BJ (cell line): ENCODE results near the gene WNT16. TPM values are rescaled to one million over a fixed set of nuclear protein-coding genes. Genes with fewer than 3 reads are reported as not detected.

Experiments
- CTCF ChIA-PET: fragments of 350-600 bp; formaldehyde crosslinking; extraction: SDS; loops from one replicate; lab custom pipeline; 2021; ENCODE audit warnings: antibody characterized with exemption, inconsistent platforms; lab: Yijun Ruan, JAX
- POLR2A ChIA-PET: fragments of 300-600 bp; sonication (Branson Sonifier 250); formaldehyde crosslinking; extraction: SDS; loops from one replicate; lab custom pipeline; 2021; ENCODE audit warnings: antibody characterized with exemption; lab: Charles Lee
- DNase-seq: peaks from one replicate; pipeline ENCODE4 v3.0.0-alpha.2; 2011; ENCODE audit warnings: low read depth
- H3K27me3 ChIP-seq: 2 replicates; pipeline ENCODE4 v1.6.0; 2011; ENCODE audit warnings: low read length; ENCODE audit not compliant: control insufficient read depth, insufficient read depth
- H3K36me3 ChIP-seq: 2 replicates; pipeline ENCODE4 v1.5.1; 2011; ENCODE audit warnings: low read length; ENCODE audit not compliant: control insufficient read depth, insufficient read depth
- H3K4me3 ChIP-seq: 2 replicates; pipeline ENCODE4 v1.5.1; 2011; ENCODE audit warnings: low read depth, mild to moderate bottlenecking, control low read depth, low read length
- CTCF ChIP-seq: IDR thresholded peaks from 2 replicates; pipeline ENCODE4 v1.5.1; 2011; ENCODE audit warnings: low read depth, mild to moderate bottlenecking, control low read depth, inconsistent platforms, low read length, moderate library complexity; ENCODE audit not compliant: insufficient read depth
- polyA plus RNA-seq: library from polyadenylated mRNA; depleted of rRNA; stranded (reverse); fragments of >200 nt; gene quantifications from 2 replicates; pipeline ENCODE4 v1.2.3, GENCODE V29; 2011

The WNT16 gene
- polyA plus RNA-seq, 1 experiment = 0.02 TPM

GRCh38 chr7:121360564-121360963, 31.8 kb downstream of the WNT16 start:
- ChIA-PET POLR2A (no interaction called here), CTCF (interaction anchor here (1.1 to 1.9 kb wide), 4 partner anchors 186 to 634 kb away, joined by 3 to 4 read pairs (median 4); no protein-coding TSS in a partner anchor)
- H3K27me3 ChIP-seq = no peaks in the 10 kb centered on the region
- H3K4me3 ChIP-seq = no peak overlapping the region
- H3K36me3 ChIP-seq = no peaks in the 10 kb centered on the region
- no peak for TF ChIP-seq CTCF
- DNase-seq = no peak

GRCh38 chr7:121366852-121367431, 38.1 kb downstream of the WNT16 start:
- H3K27me3 ChIP-seq = no peaks in the 10 kb centered on the region
- DNase-seq = no peak
- CTCF ChIA-PET = interaction anchor here (0.6 to 4.8 kb wide), 19 partner anchors 13 to 627 kb away, joined by 3 to 57 read pairs (median 5); partner anchors contain the start of gene FAM3C
- POLR2A ChIA-PET = interaction anchor here (0.6 kb wide), 1 partner anchor 29 kb away, joined by 3 read pairs; the partner anchor contains the start of gene FAM3C
- peak; percentile 67 for TF ChIP-seq CTCF
- H3K4me3 ChIP-seq = no peak overlapping the region
- no peaks in the 10 kb centered on the region for H3K36me3 ChIP-seq

- POLR2A ChIA-PET = no interaction called here
Observed at GRCh38 chr7:121369462-121369861, 40.7 kb downstream of the WNT16 start.

GRCh38 chr7:121371367-121371766, 42.6 kb downstream of the WNT16 start:
- POLR2A ChIA-PET = no interaction called here
- H3K27me3 ChIP-seq = no peaks in the 10 kb centered on the region
- no peak overlapping the region for H3K4me3 ChIP-seq
- 0 out of 2 replicates have a peak, but pooled peaks cover 1% of the 10 kb centered on the region for H3K36me3 ChIP-seq
- CTCF ChIA-PET = interaction anchor here (1.1 to 1.2 kb wide), 2 partner anchors 25 to 136 kb away, joined by 3 to 6 read pairs; partner anchors contain the start of gene FAM3C
- no peak for DNase-seq
- no peak for TF ChIP-seq CTCF

More at GRCh38 chr7:121369462-121369861, 40.7 kb downstream of the WNT16 start:
- TF ChIP-seq CTCF = no peak
- CTCF ChIA-PET = interaction anchor here (1.4 to 4.8 kb wide), 4 partner anchors 27 to 179 kb away, joined by 3 to 57 read pairs (median 8); partner anchors contain the start of gene FAM3C
- no peak overlapping the region for H3K4me3 ChIP-seq
- H3K27me3 ChIP-seq = no peaks in the 10 kb centered on the region
- no peaks in the 10 kb centered on the region for H3K36me3 ChIP-seq
- no peak for DNase-seq

- Histone ChIP-seq H3K4me3 (no peak overlapping the region), H3K36me3 (0 out of 2 replicates have a peak, but pooled peaks cover 1% of the 10 kb centered on the region), H3K27me3 (no peaks in the 10 kb centered on the region)
- CTCF ChIA-PET = interaction anchor here (1.1 to 1.2 kb wide), 2 partner anchors 24 to 136 kb away, joined by 3 to 6 read pairs; partner anchors contain the start of gene FAM3C
- POLR2A ChIA-PET = no interaction called here
- TF ChIP-seq CTCF = no peak
- DNase-seq = no peak
Observed at GRCh38 chr7:121371883-121372282, 43.1 kb downstream of the WNT16 start.
